Neural progenitor cell (in vitro differentiated cells): ENCODE results near the gene INTS1. TPM values are rescaled to one million over a fixed set of nuclear protein-coding genes. Genes with fewer than 3 reads are reported as not detected.
"Not testable (repeated sequence)": the region's sequence is repeated elsewhere in the genome, so short reads cannot be mapped to it uniquely, and the experiment has no call there.

Experiments
- DNase-seq: peaks from one replicate; pipeline ENCODE4 v3.0.0-alpha.2; 2016; ENCODE audit warnings: low spot score
- H2AFZ ChIP-seq: fragments of 200-600 bp; sonication (generic); replicated peaks from 2 replicates; pipeline ENCODE4 v1.6.1; 2016; ENCODE audit warnings: antibody characterized with exemption
- H3F3A ChIP-seq: fragments of 200-600 bp; sonication (generic); 2 replicates; pipeline ENCODE4 v1.6.1; 2016; ENCODE audit warnings: antibody characterized with exemption, low read depth
- H3K27ac ChIP-seq: fragments of 200-600 bp; sonication (generic); 2 replicates; pipeline ENCODE4 v1.5.1; 2016; ENCODE audit warnings: mild to moderate bottlenecking
- H3K27me3 ChIP-seq: fragments of 200-600 bp; sonication (generic); 2 replicates; pipeline ENCODE4 v1.6.1; 2016; ENCODE audit warnings: mild to moderate bottlenecking, moderate library complexity
- H3K36me3 ChIP-seq: fragments of 200-600 bp; sonication (generic); 2 replicates; pipeline ENCODE4 v1.5.1; 2016
- H3K4me1 ChIP-seq: fragments of 200-600 bp; sonication (generic); 2 replicates; pipeline ENCODE4 v1.6.1; 2016; ENCODE audit warnings: mixed run types
- H3K4me2 ChIP-seq: fragments of 200-600 bp; sonication (generic); 2 replicates; pipeline ENCODE4 v1.6.1; 2016
- H3K4me3 ChIP-seq: fragments of 200-600 bp; sonication (generic); 2 replicates; pipeline ENCODE4 v1.5.1; 2016
- H3K79me2 ChIP-seq: fragments of 200-600 bp; sonication (generic); 2 replicates; pipeline ENCODE4 v1.6.1; 2016; ENCODE audit warnings: low read depth
- H3K9ac ChIP-seq: fragments of 200-600 bp; sonication (generic); 2 replicates; pipeline ENCODE4 v1.6.1; 2016
- H3K9me3 ChIP-seq: fragments of 200-600 bp; sonication (generic); 2 replicates; pipeline ENCODE4 v1.5.1; 2016; ENCODE audit warnings: low read depth
- H4K20me1 ChIP-seq: fragments of 200-600 bp; sonication (generic); 2 replicates; pipeline ENCODE4 v1.6.1; 2016; ENCODE audit warnings: low read depth
- H3K27ac Mint-ChIP-seq: 3 replicates; pipeline ENCODE4 v1.8.0; 2021; ENCODE audit warnings: mixed read lengths
- H3K27me3 Mint-ChIP-seq: 2 replicates; pipeline ENCODE4 v1.8.0; 2022; ENCODE audit warnings: low read depth, mild to moderate bottlenecking, inconsistent platforms, moderate library complexity, mixed read lengths; ENCODE audit not compliant: insufficient read depth
- H3K36me3 Mint-ChIP-seq: 3 replicates; pipeline ENCODE4 v1.8.0; 2021; ENCODE audit warnings: mixed read lengths
- H3K4me1 Mint-ChIP-seq: 3 replicates; pipeline ENCODE4 v1.8.0; 2021; ENCODE audit warnings: mixed read lengths
- H3K4me3 Mint-ChIP-seq: 3 replicates; pipeline ENCODE4 v1.8.0; 2021; ENCODE audit warnings: mild to moderate bottlenecking, moderate library complexity, mixed read lengths
- H3K9me3 Mint-ChIP-seq: 3 replicates; pipeline ENCODE4 v1.8.0; 2020; ENCODE audit warnings: mixed read lengths
- EZH2 ChIP-seq: fragments of 200-600 bp; sonication (generic); IDR thresholded peaks from 2 replicates; pipeline ENCODE4 v1.6.1; 2017; ENCODE audit warnings: antibody characterized with exemption, mild to moderate bottlenecking, moderate library complexity
- EZH2phosphoT487 ChIP-seq: fragments of 200-600 bp; sonication (generic); IDR thresholded peaks from 2 replicates; pipeline ENCODE4 v1.6.1; 2017; ENCODE audit warnings: antibody characterized with exemption
- total RNA-seq: library from RNA; depleted of rRNA; stranded (reverse); fragments of >200 nt; gene quantifications from 2 replicates; pipeline ENCODE4 v1.2.3, GENCODE V29; 2015; ENCODE audit warnings: low replicate concordance
- TF ChIP-seq, protein P1 (sequence below): fragments of 200-600 bp; sonication (generic); IDR thresholded peaks from 2 replicates; pipeline ENCODE4 v1.5.1; 2017; ENCODE audit warnings: antibody characterized with exemption, mild to moderate bottlenecking

INTS1 gene
- total RNA-seq, 1 donor from 2014 or later: 16.5 TPM

DNA sequence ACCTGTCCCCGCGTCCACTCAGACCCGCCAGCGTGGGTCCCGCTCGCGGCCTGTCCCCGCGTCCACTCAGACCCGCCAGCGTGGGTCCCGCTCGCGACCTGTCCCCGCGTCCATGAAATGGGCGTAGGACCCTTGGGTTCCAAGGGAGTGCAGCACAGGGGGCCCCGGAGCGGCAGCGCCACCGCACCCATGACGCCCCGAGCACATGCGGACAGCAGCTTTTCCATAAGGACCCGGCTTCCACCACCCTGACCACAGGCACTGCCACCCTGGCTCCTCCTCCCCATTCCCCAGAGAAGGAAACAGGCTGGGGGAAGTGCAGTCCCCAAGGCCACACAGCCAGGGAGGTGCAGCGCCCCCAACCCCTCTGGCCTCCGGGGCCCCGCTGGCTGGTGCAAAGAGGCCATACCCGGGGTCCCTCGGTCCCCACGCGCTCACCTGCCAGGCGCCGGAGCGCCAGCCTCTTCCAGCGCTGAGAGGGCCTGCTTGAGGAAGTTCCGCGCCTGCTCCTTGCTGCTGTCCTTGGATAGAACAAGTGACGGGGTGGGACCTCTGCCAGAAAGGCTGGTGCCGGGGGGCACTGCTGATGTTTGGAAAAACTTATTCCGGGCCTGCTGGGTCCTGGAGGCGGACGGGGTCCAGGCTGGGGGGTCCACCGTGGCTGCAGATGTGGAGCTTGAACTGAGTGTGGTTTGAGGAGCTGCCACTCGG, 59.8 kb downstream of the INTS1 start:
- H3K4me1 Mint-ChIP-seq: peaks cover 4% of the 10 kb centered on the region
- H3K27me3 ChIP-seq: no peaks in the 10 kb centered on the region
- H3K27ac Mint-ChIP-seq: no peak overlapping the region

DNA sequence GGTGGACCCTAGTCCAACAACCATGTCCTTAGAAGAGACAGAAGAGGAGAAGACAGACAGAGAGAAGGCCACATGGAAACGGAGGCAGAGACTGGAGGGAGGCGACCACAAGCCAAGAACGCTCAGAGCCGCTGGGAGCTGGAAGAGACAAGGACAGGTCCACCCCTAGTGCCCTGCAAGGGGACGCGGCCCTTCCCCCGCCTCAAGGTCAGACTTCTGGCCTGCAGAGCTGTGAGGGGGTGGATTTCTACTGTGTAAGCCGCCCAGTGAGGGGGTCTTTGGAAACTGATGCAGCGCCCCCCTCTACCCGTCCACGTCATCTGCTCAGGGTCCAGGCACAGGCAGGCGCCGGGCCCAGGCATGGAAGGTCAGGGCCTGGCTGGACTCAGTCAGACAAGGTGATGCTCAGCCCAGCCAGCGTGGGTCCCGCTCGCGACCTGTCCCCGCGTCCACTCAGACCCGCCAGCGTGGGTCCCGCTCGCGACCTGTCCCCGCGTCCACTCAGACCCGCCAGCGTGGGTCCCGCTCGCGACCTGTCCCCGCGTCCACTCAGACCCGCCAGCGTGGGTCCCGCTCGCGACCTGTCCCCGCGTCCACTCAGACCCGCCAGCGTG, 60.5 kb downstream of the INTS1 start:
- H3K36me3 ChIP-seq, H3K9me3 Mint-ChIP-seq: not testable (repeated sequence)

More for the DNA sequence above, 59.8 kb downstream of the INTS1 start:
- no peak overlapping the region for H3K4me2 ChIP-seq
- H3K27ac ChIP-seq: no peak overlapping the region
- H3F3A ChIP-seq: peaks cover 5% of the 10 kb centered on the region
- H3K9me3 ChIP-seq: no peaks in the 10 kb centered on the region
- no peaks in the 10 kb centered on the region for H3K79me2 ChIP-seq
- H3K9ac ChIP-seq: no peak overlapping the region
- DNase-seq: no peak
- TF ChIP-seq, protein P1, sequence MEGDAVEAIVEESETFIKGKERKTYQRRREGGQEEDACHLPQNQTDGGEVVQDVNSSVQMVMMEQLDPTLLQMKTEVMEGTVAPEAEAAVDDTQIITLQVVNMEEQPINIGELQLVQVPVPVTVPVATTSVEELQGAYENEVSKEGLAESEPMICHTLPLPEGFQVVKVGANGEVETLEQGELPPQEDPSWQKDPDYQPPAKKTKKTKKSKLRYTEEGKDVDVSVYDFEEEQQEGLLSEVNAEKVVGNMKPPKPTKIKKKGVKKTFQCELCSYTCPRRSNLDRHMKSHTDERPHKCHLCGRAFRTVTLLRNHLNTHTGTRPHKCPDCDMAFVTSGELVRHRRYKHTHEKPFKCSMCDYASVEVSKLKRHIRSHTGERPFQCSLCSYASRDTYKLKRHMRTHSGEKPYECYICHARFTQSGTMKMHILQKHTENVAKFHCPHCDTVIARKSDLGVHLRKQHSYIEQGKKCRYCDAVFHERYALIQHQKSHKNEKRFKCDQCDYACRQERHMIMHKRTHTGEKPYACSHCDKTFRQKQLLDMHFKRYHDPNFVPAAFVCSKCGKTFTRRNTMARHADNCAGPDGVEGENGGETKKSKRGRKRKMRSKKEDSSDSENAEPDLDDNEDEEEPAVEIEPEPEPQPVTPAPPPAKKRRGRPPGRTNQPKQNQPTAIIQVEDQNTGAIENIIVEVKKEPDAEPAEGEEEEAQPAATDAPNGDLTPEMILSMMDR: no peak
- TF ChIP-seq EZH2: no peak
- no peak for TF ChIP-seq EZH2phosphoT487
- H3K4me3 ChIP-seq: no peak overlapping the region
- Mint-ChIP-seq H3K27me3 (no peaks in the 10 kb centered on the region), H3K9me3 (no peaks in the 10 kb centered on the region), H3K4me3 (no peak overlapping the region), H3K36me3 (peaks cover 2% of the 10 kb centered on the region)
- no peak overlapping the region for H2AFZ ChIP-seq
- H3K36me3 ChIP-seq: no peaks in the 10 kb centered on the region
- H3K4me1 ChIP-seq: no peaks in the 10 kb centered on the region
- no peaks in the 10 kb centered on the region for H4K20me1 ChIP-seq

DNA sequence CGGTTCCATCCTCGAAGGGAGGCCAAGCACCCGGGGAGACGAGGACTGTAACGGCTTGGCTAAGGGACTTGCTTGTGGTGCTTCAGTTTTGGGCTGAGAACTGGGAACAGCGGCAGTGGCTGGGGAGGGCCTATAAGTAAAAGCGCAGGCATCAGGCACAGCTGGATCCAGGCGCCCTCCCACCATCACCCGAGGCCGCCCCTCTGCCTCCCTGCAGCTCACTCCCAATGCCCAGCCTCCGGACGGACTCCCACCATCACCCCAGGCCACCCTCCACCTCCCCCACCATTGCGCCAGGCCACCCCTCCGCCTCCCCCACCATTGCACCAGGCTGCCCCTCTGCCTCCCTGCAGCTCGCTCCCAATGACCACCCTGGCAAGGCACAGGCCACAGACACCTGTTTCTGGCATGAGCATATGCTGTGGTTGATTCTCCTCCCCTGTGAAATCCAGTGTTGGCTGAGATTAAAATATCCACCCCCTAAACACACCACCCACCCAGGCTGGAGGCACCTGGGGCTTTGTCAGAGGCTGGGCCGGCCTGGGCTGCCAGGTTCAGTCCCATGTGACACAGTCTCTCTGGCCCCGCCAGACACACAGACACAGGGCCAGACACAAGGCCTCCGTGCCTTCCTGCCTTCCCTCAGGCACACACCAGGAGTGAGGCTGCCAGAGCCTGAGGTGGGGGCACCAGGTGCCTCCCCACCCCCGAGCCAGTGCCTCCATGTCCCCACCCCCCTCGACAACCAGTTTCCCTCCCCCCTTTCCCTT, 61.6 kb downstream of the INTS1 start:
- Mint-ChIP-seq H3K4me3 (no peak overlapping the region), H3K4me1 (peaks cover 4% of the 10 kb centered on the region), H3K27ac (peak overlapping the region; percentile 33), H3K9me3 (no peaks in the 10 kb centered on the region), H3K27me3 (peaks cover 2% of the 10 kb centered on the region), H3K36me3 (peaks cover 2% of the 10 kb centered on the region)
- Histone ChIP-seq H3K4me3 (no peak overlapping the region), H3K27ac (no peak overlapping the region), H3K4me1 (no peaks in the 10 kb centered on the region), H3F3A (peaks cover 10% of the 10 kb centered on the region), H3K9me3 (no peaks in the 10 kb centered on the region), H3K9ac (no peak overlapping the region), H3K4me2 (no peak overlapping the region), H3K36me3 (no peaks in the 10 kb centered on the region), H3K79me2 (no peaks in the 10 kb centered on the region), H3K27me3 (no peaks in the 10 kb centered on the region), H2AFZ (no peak overlapping the region), H4K20me1 (no peaks in the 10 kb centered on the region)
- TF ChIP-seq, protein P1: no peak
- TF ChIP-seq EZH2phosphoT487 (no peak), EZH2 (no peak)
- DNase-seq: no peak

More for the DNA sequence above, 60.5 kb downstream of the INTS1 start:
- not testable (repeated sequence) for H3K4me1 ChIP-seq, H2AFZ ChIP-seq, H3K4me2 ChIP-seq, H4K20me1 ChIP-seq, H3K27ac ChIP-seq, H3K4me1 Mint-ChIP-seq, H3K27me3 Mint-ChIP-seq, DNase-seq, H3K4me3 ChIP-seq, H3K27me3 ChIP-seq, H3K9me3 ChIP-seq, H3K9ac ChIP-seq, H3F3A ChIP-seq, H3K79me2 ChIP-seq, H3K36me3 Mint-ChIP-seq
- peak overlapping the region; percentile 42 for H3K4me3 Mint-ChIP-seq
- H3K27ac Mint-ChIP-seq: peak overlapping the region; percentile 82
